NCI-H2227 treated with DMSO at 0.1 percent for 48 hours (cell line): Measurements from ENCODE around the gene MMP15.
"Not testable (repeated sequence)": the region's sequence is repeated elsewhere in the genome, so short reads cannot be mapped to it uniquely, and the experiment has no call there.

Experiments used
- DNase-seq: peaks from one replicate; lab custom pipeline; 2025; lab: John Stamatoyannopoulos, UW

MMP15 gene

GRCh38 chr16:58086381-58087208, 61.0 kb downstream of the MMP15 start:
- no peak for DNase-seq

DNA sequence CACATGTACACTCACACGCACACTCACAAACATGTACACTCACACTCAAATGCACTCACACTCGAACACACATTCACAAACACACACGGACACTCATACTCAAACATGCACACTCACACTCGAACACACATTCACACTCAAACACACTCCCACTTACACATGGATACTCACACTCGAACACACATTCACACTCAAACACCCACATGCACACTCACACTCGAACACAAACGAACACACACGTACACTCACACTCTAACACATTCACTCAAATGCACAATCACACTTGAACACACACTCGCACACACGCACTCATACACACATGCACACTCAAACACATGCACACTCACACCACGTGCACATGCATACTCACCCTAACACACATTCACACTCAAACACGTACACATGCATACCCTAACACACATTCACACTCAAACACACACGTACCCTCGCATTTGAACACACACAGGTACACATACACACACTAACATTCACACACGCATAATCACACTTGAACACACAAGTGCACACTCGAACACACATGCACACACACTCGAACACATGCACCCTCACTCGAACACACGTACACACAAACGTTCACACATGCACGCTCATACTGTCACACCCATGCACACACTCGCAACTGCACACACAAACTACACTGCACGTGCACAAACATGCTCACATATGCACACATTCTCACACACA, 61.8 kb downstream of the MMP15 start:
- DNase-seq = no peak

GRCh38 chr16:58088091-58088490, 62.5 kb downstream of the MMP15 start:
- no peak for DNase-seq

- DNase-seq = not testable (repeated sequence)
Observed at GRCh38 chr16:58090396-58090795, 64.8 kb downstream of the MMP15 start.

DNA sequence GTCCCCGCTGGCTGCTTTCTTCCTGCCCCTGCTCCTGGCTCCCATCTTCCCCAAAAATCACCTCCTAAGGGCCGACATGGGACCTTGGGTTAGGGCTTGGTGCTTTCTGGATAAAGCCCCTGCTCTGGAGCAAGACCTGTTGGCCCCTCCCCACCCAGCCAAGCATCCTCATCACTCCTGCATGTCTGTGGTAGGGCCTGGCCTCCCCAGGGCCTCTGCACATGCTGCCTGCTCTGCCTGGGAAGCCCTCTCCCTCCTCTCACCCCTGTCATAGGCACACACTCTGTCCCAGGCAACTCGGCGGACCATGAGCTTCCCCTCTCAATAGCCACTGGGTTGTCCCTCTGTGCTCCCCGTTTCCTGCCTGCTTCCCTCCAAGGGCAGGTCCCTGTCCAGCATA, 68.5 kb downstream of the MMP15 start:
- no peak for DNase-seq

DNA sequence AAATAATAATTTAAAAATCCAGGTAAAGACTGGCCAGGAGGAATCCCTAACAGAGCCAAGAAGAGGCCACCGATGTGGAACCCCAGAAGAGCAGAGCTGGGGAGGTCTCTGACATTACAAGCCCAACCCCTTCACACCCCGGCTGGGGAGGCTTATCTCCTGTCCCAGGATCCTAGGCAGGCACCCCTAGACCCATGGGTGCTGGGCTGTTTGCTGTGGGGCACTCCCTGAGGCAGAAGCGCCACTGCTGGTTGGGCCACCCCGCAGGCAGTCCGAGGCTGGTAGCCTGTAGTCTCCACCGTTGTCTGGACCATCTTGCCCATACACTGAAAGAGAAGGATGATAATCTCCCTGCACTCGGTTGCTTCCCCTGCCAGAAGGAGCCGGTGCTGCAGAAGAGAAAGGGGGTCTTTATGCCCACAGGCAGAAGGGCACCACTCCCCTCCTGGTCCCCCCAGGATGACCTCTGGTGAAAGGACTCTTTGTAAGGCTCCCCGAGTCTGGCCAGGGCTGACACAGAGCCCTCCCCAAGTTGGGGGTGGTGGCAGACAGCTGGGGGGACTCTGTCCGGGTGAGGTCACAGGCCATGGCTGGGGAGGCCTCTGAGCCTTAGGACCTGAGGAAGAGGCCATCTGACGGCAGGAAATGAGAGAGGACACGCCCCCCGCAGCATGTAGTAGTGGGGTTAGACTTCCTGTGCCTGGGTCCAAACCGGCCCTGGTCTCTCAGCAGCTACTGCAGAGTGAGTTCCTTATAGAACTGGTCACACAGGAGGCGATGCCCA, 69.4 kb downstream of the MMP15 start:
- no peak for DNase-seq

DNA sequence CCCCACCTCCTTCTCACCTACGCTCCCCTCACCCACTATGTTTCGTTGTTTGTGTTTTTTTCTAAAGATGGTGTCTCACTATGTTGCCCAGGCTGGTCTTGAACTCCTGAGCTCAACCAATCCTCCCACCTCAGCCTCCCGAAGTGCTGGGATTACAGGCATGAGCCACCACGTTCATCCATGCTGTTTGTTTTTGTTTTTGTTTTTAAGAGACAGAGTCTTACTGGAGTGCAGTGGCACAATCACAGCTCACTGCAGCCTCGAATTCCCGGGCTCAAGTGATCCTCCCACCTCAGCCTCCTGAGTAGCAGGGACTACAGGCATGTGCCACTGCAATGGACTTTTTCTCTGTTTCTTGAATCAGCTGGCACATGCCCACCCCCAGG, 70.0 kb downstream of the MMP15 start:
- not testable (repeated sequence) for DNase-seq

- DNase-seq = no peak
Observed at GRCh38 chr16:58096249-58096648, 70.7 kb downstream of the MMP15 start.
